GM12874 (cell line): Measurements from ENCODE around the gene TRAF3IP1.

Experiments
- TF ChIP-seq, protein P1 (sequence below): IDR thresholded peaks from 2 replicates; pipeline ENCODE4 v1.5.1; 2011; ENCODE audit warnings: low read depth, mild to moderate bottlenecking, control low read depth, low read length, moderate library complexity; ENCODE audit not compliant: insufficient read depth

The TRAF3IP1 gene

DNA sequence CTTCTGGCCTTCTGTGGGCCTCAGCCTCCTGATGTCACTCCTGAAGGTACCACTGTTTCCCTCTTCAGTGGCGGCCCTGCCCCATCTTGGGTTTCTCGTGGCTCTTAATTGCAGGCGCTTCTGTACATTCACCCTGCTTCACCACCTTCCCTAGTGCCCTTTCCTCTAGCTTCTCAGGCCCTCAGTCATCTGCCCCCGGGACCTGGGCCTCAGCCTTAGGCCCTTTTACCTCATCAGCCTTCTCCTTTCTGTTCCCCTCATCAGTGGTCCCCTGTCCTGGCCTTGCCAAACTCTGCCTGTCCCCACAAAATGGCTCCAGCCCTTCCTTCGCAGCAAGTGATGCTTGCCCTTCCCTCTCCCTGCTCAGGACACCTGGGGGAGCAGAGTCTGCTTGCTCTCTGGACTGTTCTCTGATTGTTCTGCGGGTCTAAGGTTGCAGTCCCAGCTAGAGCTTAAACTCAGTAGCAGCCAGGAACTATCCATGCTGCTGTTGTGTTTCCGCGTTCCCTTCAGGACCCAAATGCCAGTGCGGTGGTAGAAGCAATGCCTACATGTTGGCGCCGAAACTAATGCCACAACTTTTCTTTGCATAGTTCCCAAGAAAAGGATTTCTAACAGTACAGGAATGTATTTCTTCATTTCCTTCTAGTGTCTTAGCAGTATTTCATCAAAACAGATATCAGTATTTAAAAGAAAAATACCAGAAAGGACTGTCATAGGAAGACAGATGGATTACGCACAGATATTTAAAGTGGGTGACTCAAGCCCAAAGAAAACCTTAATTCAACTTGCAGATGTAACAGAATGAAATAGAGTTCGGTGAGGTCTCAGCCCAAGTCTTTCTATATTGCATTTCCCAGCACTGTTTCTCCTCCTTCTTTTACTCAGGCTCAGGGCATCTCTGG is 113.9 kb downstream of the TRAF3IP1 start:
- TF ChIP-seq, protein P1, sequence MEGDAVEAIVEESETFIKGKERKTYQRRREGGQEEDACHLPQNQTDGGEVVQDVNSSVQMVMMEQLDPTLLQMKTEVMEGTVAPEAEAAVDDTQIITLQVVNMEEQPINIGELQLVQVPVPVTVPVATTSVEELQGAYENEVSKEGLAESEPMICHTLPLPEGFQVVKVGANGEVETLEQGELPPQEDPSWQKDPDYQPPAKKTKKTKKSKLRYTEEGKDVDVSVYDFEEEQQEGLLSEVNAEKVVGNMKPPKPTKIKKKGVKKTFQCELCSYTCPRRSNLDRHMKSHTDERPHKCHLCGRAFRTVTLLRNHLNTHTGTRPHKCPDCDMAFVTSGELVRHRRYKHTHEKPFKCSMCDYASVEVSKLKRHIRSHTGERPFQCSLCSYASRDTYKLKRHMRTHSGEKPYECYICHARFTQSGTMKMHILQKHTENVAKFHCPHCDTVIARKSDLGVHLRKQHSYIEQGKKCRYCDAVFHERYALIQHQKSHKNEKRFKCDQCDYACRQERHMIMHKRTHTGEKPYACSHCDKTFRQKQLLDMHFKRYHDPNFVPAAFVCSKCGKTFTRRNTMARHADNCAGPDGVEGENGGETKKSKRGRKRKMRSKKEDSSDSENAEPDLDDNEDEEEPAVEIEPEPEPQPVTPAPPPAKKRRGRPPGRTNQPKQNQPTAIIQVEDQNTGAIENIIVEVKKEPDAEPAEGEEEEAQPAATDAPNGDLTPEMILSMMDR, result no peak

DNA sequence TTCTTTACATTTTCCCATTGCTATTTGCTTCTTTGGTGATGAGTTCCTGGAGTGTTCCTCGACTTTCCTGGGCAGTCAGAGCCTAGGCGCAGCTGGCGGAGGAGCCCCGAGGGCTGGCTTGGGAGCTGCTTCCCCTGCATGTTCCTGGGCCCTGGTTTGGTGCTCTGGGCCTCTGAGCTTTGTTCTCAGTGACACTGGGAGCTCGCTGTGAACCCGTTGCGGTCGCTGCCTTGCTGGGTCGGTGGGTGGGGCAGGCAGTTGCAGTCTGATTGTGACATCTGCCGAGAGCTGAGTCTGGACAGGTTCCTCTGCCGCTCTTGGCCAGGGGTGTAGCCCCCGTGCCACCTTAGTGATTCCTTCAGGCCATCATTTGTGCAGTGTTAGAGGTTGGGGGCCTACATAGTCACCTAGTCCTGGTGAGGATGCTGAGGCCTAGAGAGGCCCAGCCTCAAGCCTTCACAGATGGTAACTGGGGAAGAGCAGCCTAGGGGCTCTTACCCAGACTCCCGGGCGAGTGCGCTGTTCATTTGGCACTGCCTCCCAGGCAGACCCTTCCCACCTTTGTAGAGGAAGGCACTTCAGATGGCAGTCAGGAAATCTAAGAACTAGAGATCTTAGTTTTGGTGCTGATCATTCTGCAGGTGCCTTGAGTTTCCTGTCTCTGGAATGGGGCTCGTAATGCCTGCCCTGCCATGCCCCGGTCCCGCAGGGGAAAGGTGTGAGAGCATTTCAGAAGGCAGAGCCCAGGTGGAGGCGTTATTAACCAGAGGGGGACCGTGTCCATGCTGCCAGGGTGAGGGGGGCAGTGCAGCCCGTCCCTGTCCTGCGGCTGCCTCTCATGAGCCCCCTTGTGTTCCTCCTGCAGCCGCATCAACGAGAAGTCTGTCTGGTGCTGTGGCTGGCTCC is 114.8 kb downstream of the TRAF3IP1 start:
- TF ChIP-seq, protein P1, result no peak

DNA sequence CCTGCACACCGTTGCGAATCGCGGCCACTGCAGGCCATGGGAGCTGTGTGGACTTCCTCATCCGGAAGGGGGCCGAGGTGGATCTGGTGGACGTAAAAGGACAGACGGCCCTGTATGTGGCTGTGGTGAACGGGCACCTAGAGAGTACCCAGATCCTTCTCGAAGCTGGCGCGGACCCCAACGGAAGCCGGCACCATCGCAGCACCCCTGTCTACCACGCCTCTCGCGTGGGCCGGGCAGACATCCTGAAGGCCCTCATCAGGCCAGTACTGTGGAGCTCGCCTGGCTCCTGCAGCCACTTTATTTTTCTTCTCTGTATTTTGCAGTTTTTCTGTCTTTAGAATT is 115.4 kb downstream of the TRAF3IP1 start:
- TF ChIP-seq, protein P1, result no peak

DNA sequence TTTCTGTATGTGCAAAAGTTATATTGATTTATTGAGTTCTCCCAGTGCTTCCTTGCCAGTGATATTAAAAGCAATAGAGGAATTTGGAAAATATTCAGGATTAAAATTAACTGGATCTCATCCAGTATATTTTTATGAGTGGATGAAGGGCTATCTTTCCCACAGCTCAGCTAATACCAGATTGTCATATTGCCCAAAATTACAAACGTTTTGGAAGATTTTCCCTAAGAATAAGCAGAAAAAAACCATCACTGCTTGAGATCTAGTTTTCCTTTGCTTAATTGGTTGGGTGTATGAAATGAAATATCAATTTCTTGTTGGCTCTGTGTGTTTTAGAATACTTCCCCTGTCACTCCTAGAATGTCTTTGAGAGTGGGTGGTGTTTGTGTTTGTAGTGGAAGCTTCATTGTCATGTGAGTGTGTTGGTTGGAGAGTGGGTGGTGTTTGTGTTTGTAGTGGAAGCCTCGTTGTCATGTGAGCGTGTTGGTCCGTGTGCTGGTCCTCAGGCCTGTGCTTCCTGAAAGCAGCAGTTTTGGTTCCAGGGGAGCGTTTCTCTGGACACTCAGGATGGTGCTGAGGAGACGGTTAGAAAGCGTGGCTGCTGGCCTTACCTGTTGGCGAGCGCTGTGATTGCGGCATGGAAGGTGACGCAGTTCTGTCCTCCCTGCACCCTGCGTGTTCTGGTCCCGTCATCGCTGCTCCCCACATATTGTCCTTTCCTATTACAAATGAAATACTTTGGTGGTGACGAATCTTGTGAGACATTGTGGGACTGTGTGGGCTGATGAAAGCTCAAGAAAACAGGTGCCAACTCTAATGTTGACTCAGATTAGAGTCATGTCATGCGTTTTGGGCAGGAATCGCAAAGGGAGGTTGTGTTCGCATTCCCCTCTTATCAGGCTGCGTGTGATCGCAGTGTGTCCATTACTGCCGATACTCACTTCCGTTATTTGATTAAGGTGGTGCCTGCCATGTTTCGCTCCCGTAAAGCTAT is 118.8 kb downstream of the TRAF3IP1 start:
- TF ChIP-seq, protein P1, result no peak

DNA sequence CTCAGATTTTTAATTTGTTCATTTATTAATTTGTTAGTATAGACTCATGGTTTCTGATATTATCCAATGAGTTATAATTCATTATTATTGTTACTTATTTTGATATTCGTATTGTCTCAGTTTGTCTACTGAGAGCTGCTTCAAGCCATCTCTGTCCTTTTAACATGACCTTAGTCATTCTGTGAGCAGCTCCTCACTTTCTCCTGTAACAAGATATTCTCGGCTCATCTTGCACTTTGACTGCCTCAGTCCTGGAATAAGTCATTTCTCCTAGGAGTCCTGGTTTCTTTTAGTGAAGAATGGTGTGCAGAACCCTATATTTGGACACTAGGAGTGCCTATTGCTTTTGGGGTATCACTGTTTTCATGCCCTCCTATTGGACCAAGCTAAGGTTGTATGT is 119.6 kb downstream of the TRAF3IP1 start:
- TF ChIP-seq, protein P1, result no peak

DNA sequence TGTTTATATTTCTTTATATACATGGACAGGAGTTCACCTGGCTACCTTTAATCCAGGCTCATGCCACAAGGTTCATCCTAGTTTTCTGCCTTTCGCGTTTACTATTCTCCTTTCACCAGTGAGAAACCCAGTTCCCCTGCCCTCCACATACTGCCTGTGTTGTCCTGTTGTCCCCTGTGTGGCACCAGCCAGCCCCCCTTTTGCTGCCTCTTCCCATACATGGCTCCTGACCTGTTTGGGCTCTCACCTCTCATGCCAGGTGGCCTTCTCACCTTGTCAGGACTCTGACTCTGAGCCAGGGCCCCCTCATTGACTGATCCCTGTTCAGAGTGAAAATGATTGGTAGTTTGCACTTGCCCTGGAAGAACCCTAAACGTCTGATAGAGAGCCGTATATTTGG is 120.0 kb downstream of the TRAF3IP1 start:
- TF ChIP-seq, protein P1, result no peak

DNA sequence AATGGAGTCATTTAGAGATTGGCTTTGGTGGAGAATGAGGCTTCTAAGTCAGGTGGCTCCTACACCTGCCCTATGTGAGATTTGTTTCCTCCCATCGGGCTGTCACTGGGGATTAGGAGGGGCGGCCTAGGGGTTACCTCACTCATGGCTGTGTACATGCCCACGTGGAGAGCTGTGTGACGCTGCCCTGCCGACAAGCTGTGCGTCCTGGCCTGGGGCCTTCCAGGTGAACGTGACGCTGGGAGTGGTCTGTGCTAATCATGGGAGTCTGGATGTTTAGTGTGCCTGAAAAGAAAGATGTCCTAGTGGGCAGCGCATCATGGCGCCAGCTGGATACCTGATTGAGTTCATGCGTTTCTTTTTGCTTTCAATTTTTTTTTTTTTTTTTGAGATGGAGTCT is 120.4 kb downstream of the TRAF3IP1 start:
- TF ChIP-seq, protein P1, result no peak
